HG02852 (cell line): Measurements from ENCODE around the gene TCF19.
A peak's percentile ranks its signal among the peaks of the same experiment; 100 is the strongest.

ENCODE experiments used
- ATAC-seq: cut with Tn5 transposase; IDR thresholded peaks from one replicate; pipeline ENCODE4 v1.9.1; 2021; ENCODE audit warnings: mild to moderate bottlenecking, moderate library complexity; ENCODE audit not compliant: unreplicated experiment

TCF19 gene

GRCh38 chr6:31158140-31158862 lies at the start of gene TCF19:
Gene TCF19 (plus strand): TSS chr6:31158589. CDS start chr6:31159470, 881 bp downstream.
- ATAC-seq: peak; percentile 84

- no peak for ATAC-seq
These were observed 47.4 kb upstream of the TCF19 start for GRCh38 chr6:31110825-31111582.

- no peak for ATAC-seq
These were observed 46.7 kb upstream of the TCF19 start for GRCh38 chr6:31111712-31112111.

GRCh38 chr6:31112478-31112877 lies 45.9 kb upstream of the TCF19 start, which contains the start of gene C6orf15:
Gene C6orf15 (minus strand): TSS chr6:31112575. CDS start chr6:31112555, 20 bp downstream.
- ATAC-seq: no peak

GRCh38 chr6:31113861-31114540 lies 44.4 kb upstream of the TCF19 start:
- ATAC-seq: no peak

- no peak for ATAC-seq
These were observed 43.9 kb upstream of the TCF19 start, which contains the start of gene PSORS1C1 for GRCh38 chr6:31114541-31114878. Gene PSORS1C1 (plus strand): TSS chr6:31114800. CDS start chr6:31129633, 14,833 bp downstream.

GRCh38 chr6:31114970-31115849 lies 43.2 kb upstream of the TCF19 start:
- ATAC-seq: no peak

- ATAC-seq: no peak
These were observed 42.3 kb upstream of the TCF19 start for GRCh38 chr6:31115941-31116560.

- no peak for ATAC-seq
These were observed 41.6 kb upstream of the TCF19 start for GRCh38 chr6:31116661-31117385.

GRCh38 chr6:31118178-31118577 lies 40.2 kb upstream of the TCF19 start:
- no peak for ATAC-seq

GRCh38 chr6:31120151-31120915 lies 38.1 kb upstream of the TCF19 start, which contains the start of gene CDSN:
Gene CDSN (minus strand): TSS chr6:31120446. CDS start chr6:31120419, 27 bp downstream.
- no peak for ATAC-seq

- no peak for ATAC-seq
These were observed 37.1 kb upstream of the TCF19 start for GRCh38 chr6:31121131-31121790.

GRCh38 chr6:31122791-31123706 lies 35.3 kb upstream of the TCF19 start:
- no peak for ATAC-seq

GRCh38 chr6:31125162-31125561 lies 33.2 kb upstream of the TCF19 start:
- no peak for ATAC-seq

- no peak for ATAC-seq
These were observed 32.6 kb upstream of the TCF19 start for GRCh38 chr6:31125586-31126363.
